HEK293 (cell line): ENCODE data around the gene OSBP.

Source experiments
- EGR2 ChIP-seq: fragments of 450-650 bp; formaldehyde crosslinking; IDR thresholded peaks from 2 replicates; pipeline ENCODE4 v1.5.1; 2016; ENCODE audit warnings: low read depth, missing biosample characterization, missing genetic modification characterization
- TCF7L2 ChIP-seq: IDR thresholded peaks from 2 replicates; pipeline ENCODE4 v1.6.1; 2011; ENCODE audit warnings: low read depth, mild to moderate bottlenecking, inconsistent platforms, low read length, moderate library complexity, borderline replicate concordance
- ZIC2 ChIP-seq: fragments of 450-650 bp; formaldehyde crosslinking; IDR thresholded peaks from 2 replicates; pipeline ENCODE4 v1.5.1; 2016; ENCODE audit warnings: missing biosample characterization, missing genetic modification characterization
- ZNF114 ChIP-seq: fragments of 450-650 bp; formaldehyde crosslinking; IDR thresholded peaks from 2 replicates; pipeline ENCODE4 v1.5.0; 2017; ENCODE audit warnings: missing biosample characterization, missing genetic modification characterization
- ZNF121 ChIP-seq: fragments of 450-650 bp; formaldehyde crosslinking; IDR thresholded peaks from 2 replicates; pipeline ENCODE4 v1.5.1; 2016; ENCODE audit warnings: missing biosample characterization, missing genetic modification characterization
- ZNF133 ChIP-seq: fragments of 450-650 bp; formaldehyde crosslinking; IDR thresholded peaks from 2 replicates; pipeline ENCODE4 v1.5.1; 2016; ENCODE audit warnings: missing biosample characterization, missing genetic modification characterization
- ZNF138 ChIP-seq: fragments of 450-650 bp; formaldehyde crosslinking; IDR thresholded peaks from 2 replicates; pipeline ENCODE4 v1.5.1; 2016; ENCODE audit warnings: missing biosample characterization, missing genetic modification characterization, borderline replicate concordance
- ZNF23 ChIP-seq: fragments of 450-650 bp; formaldehyde crosslinking; IDR thresholded peaks from 2 replicates; pipeline ENCODE4 v1.5.1; 2016; ENCODE audit warnings: missing biosample characterization, missing genetic modification characterization, borderline replicate concordance
- ZNF266 ChIP-seq: fragments of 450-650 bp; formaldehyde crosslinking; IDR thresholded peaks from 2 replicates; pipeline ENCODE4 v1.5.1; 2016; ENCODE audit warnings: missing biosample characterization, missing genetic modification characterization, low read depth
- ZNF37A ChIP-seq: fragments of 450-650 bp; IDR thresholded peaks from 2 replicates; pipeline ENCODE4 v1.5.1; 2018; ENCODE audit warnings: missing biosample characterization, missing genetic modification characterization
- ZNF416 ChIP-seq: fragments of 450-650 bp; formaldehyde crosslinking; IDR thresholded peaks from 2 replicates; pipeline ENCODE4 v1.5.1; 2016; ENCODE audit warnings: missing biosample characterization, missing genetic modification characterization
- ZNF433 ChIP-seq: fragments of 450-650 bp; formaldehyde crosslinking; IDR thresholded peaks from 2 replicates; pipeline ENCODE4 v1.5.1; 2016; ENCODE audit warnings: missing biosample characterization, missing genetic modification characterization, low read depth
- ZNF544 ChIP-seq: fragments of 450-650 bp; formaldehyde crosslinking; IDR thresholded peaks from 2 replicates; pipeline ENCODE4 v1.5.0; 2017; ENCODE audit warnings: missing biosample characterization, missing genetic modification characterization
- ZNF555 ChIP-seq: fragments of 450-650 bp; formaldehyde crosslinking; conservative IDR thresholded peaks from 2 replicates; pipeline ENCODE4 v1.5.1; 2017; ENCODE audit warnings: missing biosample characterization, mild to moderate bottlenecking, missing genetic modification characterization, inconsistent platforms
- ZNF585B ChIP-seq: fragments of 450-650 bp; formaldehyde crosslinking; IDR thresholded peaks from 2 replicates; pipeline ENCODE4 v1.5.1; 2016; ENCODE audit warnings: missing biosample characterization, missing genetic modification characterization
- ZNF600 ChIP-seq: fragments of 450-650 bp; formaldehyde crosslinking; IDR thresholded peaks from 2 replicates; pipeline ENCODE4 v1.5.1; 2016; ENCODE audit warnings: missing biosample characterization, missing genetic modification characterization
- ZNF624 ChIP-seq: fragments of 450-650 bp; formaldehyde crosslinking; IDR thresholded peaks from 2 replicates; pipeline ENCODE4 v1.5.1; 2017; ENCODE audit warnings: missing biosample characterization, missing genetic modification characterization
- ZNF629 ChIP-seq: fragments of 450-650 bp; formaldehyde crosslinking; IDR thresholded peaks from 2 replicates; pipeline ENCODE4 v1.5.1; 2017; ENCODE audit warnings: missing biosample characterization, missing genetic modification characterization
- ZNF654 ChIP-seq: fragments of 450-650 bp; formaldehyde crosslinking; IDR thresholded peaks from 2 replicates; pipeline ENCODE4 v1.5.1; 2016; ENCODE audit warnings: low read depth, missing biosample characterization, missing genetic modification characterization
- ZNF677 ChIP-seq: fragments of 450-650 bp; IDR thresholded peaks from 2 replicates; pipeline ENCODE4 v1.5.0; 2018; ENCODE audit warnings: missing biosample characterization, mild to moderate bottlenecking, missing genetic modification characterization, moderate library complexity
- ZNF701 ChIP-seq: fragments of 450-650 bp; formaldehyde crosslinking; IDR thresholded peaks from 2 replicates; pipeline ENCODE4 v1.5.1; 2016; ENCODE audit warnings: missing biosample characterization, missing genetic modification characterization
- ZNF777 ChIP-seq: fragments of 450-650 bp; formaldehyde crosslinking; IDR thresholded peaks from 2 replicates; pipeline ENCODE4 v1.5.1; 2017; ENCODE audit warnings: missing biosample characterization, missing genetic modification characterization, borderline replicate concordance
- ZNF830 ChIP-seq: fragments of 450-650 bp; IDR thresholded peaks from 2 replicates; pipeline ENCODE4 v1.5.0; 2018; ENCODE audit warnings: missing biosample characterization, missing genetic modification characterization, low read depth, mild to moderate bottlenecking, moderate library complexity
- ZSCAN30 ChIP-seq: fragments of 450-650 bp; IDR thresholded peaks from 2 replicates; pipeline ENCODE4 v1.5.1; 2018; ENCODE audit warnings: missing biosample characterization, mild to moderate bottlenecking, missing genetic modification characterization, moderate library complexity
- TF ChIP-seq, protein P1 (sequence below): fragments of 450-650 bp; formaldehyde crosslinking; IDR thresholded peaks from 2 replicates; pipeline ENCODE4 v1.5.1; 2017; ENCODE audit warnings: missing biosample characterization, missing genetic modification characterization
- TF ChIP-seq, protein P2 (sequence below): fragments of 450-650 bp; formaldehyde crosslinking; IDR thresholded peaks from 2 replicates; pipeline ENCODE4 v1.5.1; 2016; ENCODE audit warnings: missing biosample characterization, missing genetic modification characterization
- TF ChIP-seq, protein P3 (sequence below): fragments of 450-650 bp; formaldehyde crosslinking; IDR thresholded peaks from 2 replicates; pipeline ENCODE4 v1.5.1; 2016; ENCODE audit warnings: missing biosample characterization, missing genetic modification characterization
- TF ChIP-seq, protein P4 (sequence below): fragments of 450-650 bp; formaldehyde crosslinking; conservative IDR thresholded peaks from 2 replicates; pipeline ENCODE4 v1.5.1; 2016; ENCODE audit warnings: low read depth, missing biosample characterization, missing genetic modification characterization
- TF ChIP-seq, protein P5 (sequence below): fragments of 450-650 bp; formaldehyde crosslinking; IDR thresholded peaks from 2 replicates; pipeline ENCODE4 v1.5.1; 2016; ENCODE audit warnings: missing biosample characterization, missing genetic modification characterization
- TF ChIP-seq, protein P6 (sequence below): fragments of 450-650 bp; formaldehyde crosslinking; IDR thresholded peaks from 2 replicates; pipeline ENCODE4 v1.5.1; 2017; ENCODE audit warnings: missing biosample characterization, missing genetic modification characterization

Gene OSBP

DNA sequence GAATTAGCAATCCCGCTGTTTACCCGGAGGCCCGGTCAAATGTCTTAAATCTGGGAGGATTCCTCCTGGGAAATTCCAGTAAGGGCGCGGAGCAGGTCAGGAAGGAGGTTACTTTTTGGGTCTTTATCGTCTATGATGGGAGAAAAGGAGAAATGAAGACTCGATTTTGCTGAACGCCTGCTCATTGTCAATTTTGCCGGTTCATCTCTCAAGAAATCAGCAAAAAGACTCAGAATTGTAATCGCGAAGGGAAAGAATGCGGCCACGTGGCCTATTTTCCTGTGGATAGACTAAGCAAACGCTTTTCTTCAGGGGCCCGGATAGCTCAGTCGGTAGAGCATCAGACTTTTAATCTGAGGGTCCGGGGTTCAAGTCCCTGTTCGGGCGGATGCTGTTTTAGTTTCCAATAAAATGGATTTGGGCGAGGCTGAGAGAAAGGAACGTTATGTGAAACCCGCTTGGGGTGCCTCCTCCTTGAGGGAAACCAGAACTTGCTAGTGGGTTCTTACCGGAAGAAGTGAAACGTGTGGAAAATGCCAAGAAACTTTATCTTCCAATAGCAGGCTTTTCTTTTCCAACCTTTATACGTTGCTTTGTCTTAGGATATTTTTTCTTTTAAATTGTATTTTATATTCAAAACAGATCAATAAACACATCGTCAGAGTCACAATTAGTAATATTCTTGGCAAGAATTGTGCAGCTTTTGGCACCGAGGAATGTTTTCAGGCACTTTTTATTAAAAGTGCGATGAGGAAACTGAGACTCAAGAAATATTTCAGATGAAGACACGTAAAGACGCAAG lies 59.3 kb downstream of the OSBP start (continued):
- TF ChIP-seq, protein P1, sequence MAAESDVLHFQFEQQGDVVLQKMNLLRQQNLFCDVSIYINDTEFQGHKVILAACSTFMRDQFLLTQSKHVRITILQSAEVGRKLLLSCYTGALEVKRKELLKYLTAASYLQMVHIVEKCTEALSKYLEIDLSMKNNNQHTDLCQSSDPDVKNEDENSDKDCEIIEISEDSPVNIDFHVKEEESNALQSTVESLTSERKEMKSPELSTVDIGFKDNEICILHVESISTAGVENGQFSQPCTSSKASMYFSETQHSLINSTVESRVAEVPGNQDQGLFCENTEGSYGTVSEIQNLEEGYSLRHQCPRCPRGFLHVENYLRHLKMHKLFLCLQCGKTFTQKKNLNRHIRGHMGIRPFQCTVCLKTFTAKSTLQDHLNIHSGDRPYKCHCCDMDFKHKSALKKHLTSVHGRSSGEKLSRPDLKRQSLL (tag by site-specific recombination) = no peak
- TF ChIP-seq ZNF654 (tag by site-specific recombination) (no peak), ZNF138 (tag by site-specific recombination) (no peak), ZNF133 (tag by site-specific recombination) (no peak), ZNF544 (tag by site-specific recombination) (no peak), ZNF585B (tag by site-specific recombination) (no peak), EGR2 (tag by site-specific recombination) (no peak), ZNF629 (tag by site-specific recombination) (peak; percentile 42; the same call in 1 of the 2 replicates), ZNF37A (tag by site-specific recombination) (no peak), ZNF624 (tag by site-specific recombination) (no peak), ZNF600 (tag by site-specific recombination) (no peak), ZNF433 (tag by site-specific recombination) (no peak), ZNF555 (tag by site-specific recombination) (no peak), ZNF121 (tag by site-specific recombination) (no peak), TCF7L2 (no peak), ZSCAN30 (tag by site-specific recombination) (peak; percentile 84), ZIC2 (no peak), ZNF677 (tag by site-specific recombination) (no peak), ZNF23 (no peak), ZNF416 (no peak), ZNF266 (tag by site-specific recombination) (no peak), ZNF830 (tag by site-specific recombination) (no peak), ZNF114 (tag by site-specific recombination) (no peak), ZNF701 (tag by site-specific recombination) (no peak), ZNF777 (tag by site-specific recombination) (no peak)
- TF ChIP-seq, protein P2, sequence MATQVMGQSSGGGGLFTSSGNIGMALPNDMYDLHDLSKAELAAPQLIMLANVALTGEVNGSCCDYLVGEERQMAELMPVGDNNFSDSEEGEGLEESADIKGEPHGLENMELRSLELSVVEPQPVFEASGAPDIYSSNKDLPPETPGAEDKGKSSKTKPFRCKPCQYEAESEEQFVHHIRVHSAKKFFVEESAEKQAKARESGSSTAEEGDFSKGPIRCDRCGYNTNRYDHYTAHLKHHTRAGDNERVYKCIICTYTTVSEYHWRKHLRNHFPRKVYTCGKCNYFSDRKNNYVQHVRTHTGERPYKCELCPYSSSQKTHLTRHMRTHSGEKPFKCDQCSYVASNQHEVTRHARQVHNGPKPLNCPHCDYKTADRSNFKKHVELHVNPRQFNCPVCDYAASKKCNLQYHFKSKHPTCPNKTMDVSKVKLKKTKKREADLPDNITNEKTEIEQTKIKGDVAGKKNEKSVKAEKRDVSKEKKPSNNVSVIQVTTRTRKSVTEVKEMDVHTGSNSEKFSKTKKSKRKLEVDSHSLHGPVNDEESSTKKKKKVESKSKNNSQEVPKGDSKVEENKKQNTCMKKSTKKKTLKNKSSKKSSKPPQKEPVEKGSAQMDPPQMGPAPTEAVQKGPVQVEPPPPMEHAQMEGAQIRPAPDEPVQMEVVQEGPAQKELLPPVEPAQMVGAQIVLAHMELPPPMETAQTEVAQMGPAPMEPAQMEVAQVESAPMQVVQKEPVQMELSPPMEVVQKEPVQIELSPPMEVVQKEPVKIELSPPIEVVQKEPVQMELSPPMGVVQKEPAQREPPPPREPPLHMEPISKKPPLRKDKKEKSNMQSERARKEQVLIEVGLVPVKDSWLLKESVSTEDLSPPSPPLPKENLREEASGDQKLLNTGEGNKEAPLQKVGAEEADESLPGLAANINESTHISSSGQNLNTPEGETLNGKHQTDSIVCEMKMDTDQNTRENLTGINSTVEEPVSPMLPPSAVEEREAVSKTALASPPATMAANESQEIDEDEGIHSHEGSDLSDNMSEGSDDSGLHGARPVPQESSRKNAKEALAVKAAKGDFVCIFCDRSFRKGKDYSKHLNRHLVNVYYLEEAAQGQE (tag by site-specific recombination) = no peak
- TF ChIP-seq, protein P3, sequence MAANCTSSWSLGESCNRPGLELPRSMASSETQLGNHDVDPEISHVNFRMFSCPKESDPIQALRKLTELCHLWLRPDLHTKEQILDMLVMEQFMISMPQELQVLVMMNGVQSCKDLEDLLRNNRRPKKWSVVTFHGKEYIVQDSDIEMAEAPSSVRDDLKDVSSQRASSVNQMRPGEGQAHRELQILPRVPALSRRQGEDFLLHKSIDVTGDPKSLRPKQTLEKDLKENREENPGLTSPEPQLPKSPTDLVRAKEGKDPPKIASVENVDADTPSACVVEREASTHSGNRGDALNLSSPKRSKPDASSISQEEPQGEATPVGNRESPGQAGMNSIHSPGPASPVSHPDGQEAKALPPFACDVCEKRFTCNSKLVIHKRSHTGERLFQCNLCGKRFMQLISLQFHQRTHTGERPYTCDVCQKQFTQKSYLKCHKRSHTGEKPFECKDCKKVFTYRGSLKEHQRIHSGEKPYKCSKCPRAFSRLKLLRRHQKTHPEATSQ (tag by site-specific recombination) = no peak
- TF ChIP-seq, protein P4, sequence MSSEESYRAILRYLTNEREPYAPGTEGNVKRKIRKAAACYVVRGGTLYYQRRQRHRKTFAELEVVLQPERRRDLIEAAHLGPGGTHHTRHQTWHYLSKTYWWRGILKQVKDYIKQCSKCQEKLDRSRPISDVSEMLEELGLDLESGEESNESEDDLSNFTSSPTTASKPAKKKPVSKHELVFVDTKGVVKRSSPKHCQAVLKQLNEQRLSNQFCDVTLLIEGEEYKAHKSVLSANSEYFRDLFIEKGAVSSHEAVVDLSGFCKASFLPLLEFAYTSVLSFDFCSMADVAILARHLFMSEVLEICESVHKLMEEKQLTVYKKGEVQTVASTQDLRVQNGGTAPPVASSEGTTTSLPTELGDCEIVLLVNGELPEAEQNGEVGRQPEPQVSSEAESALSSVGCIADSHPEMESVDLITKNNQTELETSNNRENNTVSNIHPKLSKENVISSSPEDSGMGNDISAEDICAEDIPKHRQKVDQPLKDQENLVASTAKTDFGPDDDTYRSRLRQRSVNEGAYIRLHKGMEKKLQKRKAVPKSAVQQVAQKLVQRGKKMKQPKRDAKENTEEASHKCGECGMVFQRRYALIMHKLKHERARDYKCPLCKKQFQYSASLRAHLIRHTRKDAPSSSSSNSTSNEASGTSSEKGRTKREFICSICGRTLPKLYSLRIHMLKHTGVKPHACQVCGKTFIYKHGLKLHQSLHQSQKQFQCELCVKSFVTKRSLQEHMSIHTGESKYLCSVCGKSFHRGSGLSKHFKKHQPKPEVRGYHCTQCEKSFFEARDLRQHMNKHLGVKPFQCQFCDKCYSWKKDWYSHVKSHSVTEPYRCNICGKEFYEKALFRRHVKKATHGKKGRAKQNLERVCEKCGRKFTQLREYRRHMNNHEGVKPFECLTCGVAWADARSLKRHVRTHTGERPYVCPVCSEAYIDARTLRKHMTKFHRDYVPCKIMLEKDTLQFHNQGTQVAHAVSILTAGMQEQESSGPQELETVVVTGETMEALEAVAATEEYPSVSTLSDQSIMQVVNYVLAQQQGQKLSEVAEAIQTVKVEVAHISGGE (tag by site-specific recombination) = peak; percentile 48
- TF ChIP-seq, protein P5, sequence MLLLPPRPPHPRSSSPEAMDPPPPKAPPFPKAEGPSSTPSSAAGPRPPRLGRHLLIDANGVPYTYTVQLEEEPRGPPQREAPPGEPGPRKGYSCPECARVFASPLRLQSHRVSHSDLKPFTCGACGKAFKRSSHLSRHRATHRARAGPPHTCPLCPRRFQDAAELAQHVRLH = 0 out of 2 replicates have a peak, but pooled peaks have one; percentile 50
- TF ChIP-seq, protein P6, sequence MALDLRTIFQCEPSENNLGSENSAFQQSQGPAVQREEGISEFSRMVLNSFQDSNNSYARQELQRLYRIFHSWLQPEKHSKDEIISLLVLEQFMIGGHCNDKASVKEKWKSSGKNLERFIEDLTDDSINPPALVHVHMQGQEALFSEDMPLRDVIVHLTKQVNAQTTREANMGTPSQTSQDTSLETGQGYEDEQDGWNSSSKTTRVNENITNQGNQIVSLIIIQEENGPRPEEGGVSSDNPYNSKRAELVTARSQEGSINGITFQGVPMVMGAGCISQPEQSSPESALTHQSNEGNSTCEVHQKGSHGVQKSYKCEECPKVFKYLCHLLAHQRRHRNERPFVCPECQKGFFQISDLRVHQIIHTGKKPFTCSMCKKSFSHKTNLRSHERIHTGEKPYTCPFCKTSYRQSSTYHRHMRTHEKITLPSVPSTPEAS = 0 out of 2 replicates have a peak, but pooled peaks have one; percentile 9
